GM12878 (cell line): ENCODE data around the gene SPAG9.

Experiments used
- CBX5 ChIP-seq: sonication (generic); IDR thresholded peaks from 2 replicates; pipeline ENCODE4 v1.6.1; 2016; ENCODE audit warnings: low read depth, moderate library complexity, mild to moderate bottlenecking, inconsistent platforms
- CTCF ChIP-seq, 3 experiments: IDR thresholded peaks in 2 of 3; conservative IDR thresholded peaks in 1 of 3; 2 replicates each; pipeline ENCODE4 v1.5.1; 2011; ENCODE audit warnings: low read depth in 3 of 3, low read length in 3 of 3, mild to moderate bottlenecking in 3 of 3, control low read depth in 2 of 3, moderate library complexity in 2 of 3, inconsistent platforms in 1 of 3, mixed read lengths in 1 of 3; ENCODE audit not compliant: control insufficient read depth in 2 of 3, insufficient read depth in 1 of 3; ENCODE audit errors: extremely low read depth in 1 of 3
- EZH2 ChIP-seq: IDR thresholded peaks from 2 replicates; pipeline ENCODE4 v1.6.1; 2012; ENCODE audit warnings: low read depth, mild to moderate bottlenecking, control low read depth, inconsistent platforms, low read length, borderline replicate concordance; ENCODE audit not compliant: control insufficient read depth
- GABPA ChIP-seq: IDR thresholded peaks from 2 replicates; pipeline ENCODE4 v1.6.1; 2014; ENCODE audit warnings: antibody characterized with exemption, low read depth, mild to moderate bottlenecking, inconsistent platforms
- KDM1A ChIP-seq: fragments of 200-600 bp; sonication (generic); IDR thresholded peaks from 2 replicates; pipeline ENCODE4 v1.6.1; 2016; ENCODE audit warnings: borderline replicate concordance
- PML ChIP-seq: IDR thresholded peaks from 2 replicates; pipeline ENCODE4 v1.6.1; 2012; ENCODE audit warnings: low read length, inconsistent platforms

DNA sequence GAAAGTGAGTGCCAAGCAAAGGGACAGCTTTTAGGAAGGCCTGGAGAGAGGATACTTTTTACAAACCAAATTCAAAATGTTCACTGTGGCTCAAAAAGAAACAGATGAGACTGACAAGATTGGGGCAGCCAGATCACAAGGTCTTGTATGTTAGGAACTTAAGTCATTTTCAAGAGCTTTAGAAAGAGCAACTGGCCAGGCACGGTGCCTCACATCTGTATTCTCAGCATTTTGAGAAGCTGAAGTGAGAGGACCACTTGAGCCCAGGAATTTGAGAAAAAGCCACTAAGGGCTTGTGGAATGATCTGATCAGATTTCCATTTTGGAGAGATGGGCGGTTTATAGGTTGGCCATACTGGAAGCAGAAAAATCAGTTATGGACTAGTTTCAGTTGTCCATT is 17.2 kb downstream of the SPAG9 start:
- TF ChIP-seq CTCF (IDR thresholded peaks at IDR 0.05 in 2 of 3, conservative IDR thresholded peaks at IDR 0.05 in 1 of 3; ENCODE audit: control insufficient read depth in 2 of 3, extremely low read depth in 1 of 3, insufficient read depth in 1 of 3, low read depth in 3 of 3, low read length in 3 of 3) (no peak), CBX5 (no peak), GABPA (no peak), EZH2 (no peak), PML (no peak), KDM1A (no peak)
